WERI-Rb-1 (cell line): ENCODE measurements around the gene PPT2.

Experiments
- DNase-seq: peaks from one replicate; pipeline ENCODE4 v3.0.0-alpha.2; 2020
- H3K27ac ChIP-seq: fragments of 250-450 bp; sonication (Bioruptor Pico); 2 replicates; pipeline ENCODE4 v1.5.1; 2020; ENCODE audit warnings: mild to moderate bottlenecking, moderate library complexity
- H3K27me3 ChIP-seq: fragments of 250-450 bp; sonication (Bioruptor Pico); 2 replicates; pipeline ENCODE4 v1.5.1; 2021; ENCODE audit warnings: mild to moderate bottlenecking, low read depth, moderate library complexity; ENCODE audit not compliant: insufficient read depth, severe bottlenecking
- H3K36me3 ChIP-seq: fragments of 250-450 bp; sonication (Bioruptor Pico); 2 replicates; pipeline ENCODE4 v1.5.1; 2020; ENCODE audit warnings: mild to moderate bottlenecking, moderate library complexity
- H3K4me3 ChIP-seq: 2 replicates; pipeline ENCODE4 v1.5.1; 2011; ENCODE audit warnings: low read depth, mild to moderate bottlenecking, control low read depth, low read length
- H3K9me3 ChIP-seq: fragments of 250-450 bp; sonication (Bioruptor Pico); 2 replicates; pipeline ENCODE4 v1.5.1; 2021; ENCODE audit warnings: mild to moderate bottlenecking, moderate library complexity; ENCODE audit not compliant: severe bottlenecking
- CTCF ChIP-seq: IDR thresholded peaks from 2 replicates; pipeline ENCODE4 v1.5.1; 2011; ENCODE audit warnings: low read depth, mild to moderate bottlenecking, control low read depth, inconsistent platforms, low read length

The PPT2 gene

GRCh38 chr6:32189069-32189741, 35.3 kb downstream of the PPT2 start:
- Histone ChIP-seq H3K9me3 (no peaks in the 10 kb centered on the region), H3K27me3 (no peaks in the 10 kb centered on the region), H3K36me3 (peaks cover 30% of the 10 kb centered on the region), H3K4me3 (peak overlapping the region; percentile 53), H3K27ac (peak overlapping the region; percentile 88)
- no peak for DNase-seq
- TF ChIP-seq CTCF, result no peak

GRCh38 chr6:32189742-32190053, 35.8 kb downstream of the PPT2 start:
- peaks cover 27% of the 10 kb centered on the region for H3K36me3 ChIP-seq
- no peak for TF ChIP-seq CTCF
- no peaks in the 10 kb centered on the region for H3K9me3 ChIP-seq
- H3K27me3 ChIP-seq, result no peaks in the 10 kb centered on the region
- DNase-seq, result no peak
- peak overlapping the region; percentile 53 for H3K4me3 ChIP-seq
- peak overlapping the region; percentile 88 for H3K27ac ChIP-seq

GRCh38 chr6:32190054-32190851, 36.3 kb downstream of the PPT2 start, which contains the start of gene PBX2:
Gene PBX2 (minus strand): TSS chr6:32190202. CDS start chr6:32189915, 287 bp downstream.
- no peaks in the 10 kb centered on the region for H3K9me3 ChIP-seq
- 0 out of 2 replicates have a peak, but pooled peaks have one; percentile 8 for TF ChIP-seq CTCF
- H3K27me3 ChIP-seq, result no peaks in the 10 kb centered on the region
- peaks cover 27% of the 10 kb centered on the region for H3K36me3 ChIP-seq
- peak within 1 kb of the TSS; percentile 88 for H3K27ac ChIP-seq
- DNase-seq, result peak; percentile 97
- peak within 1 kb of the TSS; percentile 53 for H3K4me3 ChIP-seq

GRCh38 chr6:32190911-32191677, 37.2 kb downstream of the PPT2 start:
- Histone ChIP-seq H3K4me3 (peak overlapping the region; percentile 53), H3K27ac (peak overlapping the region; percentile 88)
- no peak for DNase-seq

More at GRCh38 chr6:32190911-32191677, 37.2 kb downstream of the PPT2 start:
- peaks cover 27% of the 10 kb centered on the region for H3K36me3 ChIP-seq
- TF ChIP-seq CTCF, result no peak
- H3K27me3 ChIP-seq, result no peaks in the 10 kb centered on the region
- no peaks in the 10 kb centered on the region for H3K9me3 ChIP-seq
